Tibial artery (tissue), 4 donors: ENCODE data around the gene NCCRP1.

Experiments
- DNase-seq, 2 donors: peaks; one replicate each; pipeline ENCODE4 v3.0.0-alpha.2; 2019
- H3K27ac ChIP-seq, 2 donors: fragments of 200-600 bp; sonication (generic) in 1 of 2; 1 replicate in 1 of 2; 2 replicates in 1 of 2; pipeline ENCODE4 v1.5.1; 2018 to 2019; ENCODE audit warnings: mild to moderate bottlenecking in 1 of 2
- H3K27me3 ChIP-seq, 2 donors: fragments of 200-600 bp; sonication (generic) in 1 of 2; one replicate each; pipeline versions ENCODE4 v1.5.1 to v1.6.0; 2016 to 2019
- H3K36me3 ChIP-seq, 3 donors: fragments of 200-600 bp; sonication (generic) in 2 of 3; one replicate each; pipeline ENCODE4 v1.5.1; 2016 to 2019; ENCODE audit warnings: mild to moderate bottlenecking in 2 of 3
- H3K4me1 ChIP-seq, 4 donors: fragments of 200-600 bp; sonication (generic) in 2 of 4; 1 replicate in 3 of 4; 2 replicates in 1 of 4; pipeline ENCODE4 v1.5.1; 2016 to 2019
- H3K4me3 ChIP-seq, 2 donors: fragments of 200-600 bp; sonication (generic) in 1 of 2; 1 replicate in 1 of 2; 2 replicates in 1 of 2; pipeline ENCODE4 v1.5.1; 2018 to 2019; ENCODE audit warnings: mild to moderate bottlenecking in 2 of 2
- H3K9me3 ChIP-seq, 3 donors: fragments of 200-600 bp; sonication (generic) in 1 of 3; one replicate each; pipeline ENCODE4 v1.5.1; 2016 to 2019
- intact Hi-C: fragments of 100-400 bp; cut with DNase I; formaldehyde crosslinking; loops from one replicate; pipeline ENCODE4 v1.15.0; 2023; ENCODE audit warnings: low total_unique reads
- TF ChIP-seq, protein P1 (sequence below), 2 experiments: fragments of 200-600 bp in 1 of 2; fragments of 450-650 bp in 1 of 2; IDR thresholded peaks; one replicate each; pipeline ENCODE4 v1.5.1; 2017 to 2019; ENCODE audit warnings: antibody characterized with exemption in 2 of 2, mild to moderate bottlenecking in 1 of 2, moderate library complexity in 1 of 2

NCCRP1 gene, protein sequence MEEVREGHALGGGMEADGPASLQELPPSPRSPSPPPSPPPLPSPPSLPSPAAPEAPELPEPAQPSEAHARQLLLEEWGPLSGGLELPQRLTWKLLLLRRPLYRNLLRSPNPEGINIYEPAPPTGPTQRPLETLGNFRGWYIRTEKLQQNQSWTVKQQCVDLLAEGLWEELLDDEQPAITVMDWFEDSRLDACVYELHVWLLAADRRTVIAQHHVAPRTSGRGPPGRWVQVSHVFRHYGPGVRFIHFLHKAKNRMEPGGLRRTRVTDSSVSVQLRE

DNA sequence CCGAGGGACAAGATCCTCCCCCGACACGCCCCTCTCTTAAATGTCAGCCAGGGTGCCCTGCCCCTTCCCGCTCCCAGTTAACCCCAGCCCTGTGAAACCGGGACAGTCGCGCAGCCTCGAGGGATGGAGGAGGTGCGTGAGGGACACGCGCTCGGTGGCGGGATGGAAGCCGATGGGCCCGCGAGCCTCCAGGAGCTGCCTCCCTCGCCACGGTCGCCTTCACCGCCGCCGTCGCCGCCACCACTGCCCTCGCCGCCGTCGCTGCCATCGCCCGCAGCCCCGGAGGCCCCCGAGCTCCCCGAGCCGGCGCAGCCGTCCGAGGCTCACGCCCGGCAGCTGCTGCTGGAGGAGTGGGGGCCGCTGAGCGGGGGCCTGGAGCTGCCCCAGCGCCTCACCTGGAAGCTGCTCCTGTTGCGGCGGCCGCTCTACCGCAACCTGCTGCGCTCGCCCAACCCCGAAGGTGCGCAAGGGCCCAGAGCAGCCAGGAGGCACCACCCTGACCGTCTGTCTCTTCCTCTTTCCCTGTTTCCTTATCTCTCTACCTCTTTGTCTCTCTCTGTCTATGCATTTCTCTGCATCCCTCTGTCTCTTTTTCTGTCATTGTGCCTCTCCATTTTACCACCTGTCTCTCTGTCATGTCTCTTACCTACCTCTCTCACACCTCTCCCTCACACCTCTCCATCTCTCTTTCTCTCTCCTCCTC, at the start of gene NCCRP1:
NCCRP1 (plus strand) TSS at position 105 of the 703 bp plus-strand sequence; CDS start at position 124, 19 bp downstream.
- intact Hi-C loops, result no loop called here
- no peaks in the 10 kb centered on the region for H3K9me3 ChIP-seq
- TF ChIP-seq, protein P1, sequence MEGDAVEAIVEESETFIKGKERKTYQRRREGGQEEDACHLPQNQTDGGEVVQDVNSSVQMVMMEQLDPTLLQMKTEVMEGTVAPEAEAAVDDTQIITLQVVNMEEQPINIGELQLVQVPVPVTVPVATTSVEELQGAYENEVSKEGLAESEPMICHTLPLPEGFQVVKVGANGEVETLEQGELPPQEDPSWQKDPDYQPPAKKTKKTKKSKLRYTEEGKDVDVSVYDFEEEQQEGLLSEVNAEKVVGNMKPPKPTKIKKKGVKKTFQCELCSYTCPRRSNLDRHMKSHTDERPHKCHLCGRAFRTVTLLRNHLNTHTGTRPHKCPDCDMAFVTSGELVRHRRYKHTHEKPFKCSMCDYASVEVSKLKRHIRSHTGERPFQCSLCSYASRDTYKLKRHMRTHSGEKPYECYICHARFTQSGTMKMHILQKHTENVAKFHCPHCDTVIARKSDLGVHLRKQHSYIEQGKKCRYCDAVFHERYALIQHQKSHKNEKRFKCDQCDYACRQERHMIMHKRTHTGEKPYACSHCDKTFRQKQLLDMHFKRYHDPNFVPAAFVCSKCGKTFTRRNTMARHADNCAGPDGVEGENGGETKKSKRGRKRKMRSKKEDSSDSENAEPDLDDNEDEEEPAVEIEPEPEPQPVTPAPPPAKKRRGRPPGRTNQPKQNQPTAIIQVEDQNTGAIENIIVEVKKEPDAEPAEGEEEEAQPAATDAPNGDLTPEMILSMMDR (IDR thresholded peaks at IDR 0.05), result no peak
- no peaks in the 10 kb centered on the region for H3K36me3 ChIP-seq
- H3K27me3 ChIP-seq, result peaks cover 0 to 84% of the 10 kb centered on the region in 2 donors
- no peak within 1 kb of the TSS for H3K4me3 ChIP-seq
- H3K4me1 ChIP-seq, result peaks cover 0 to 9% (median 3%) of the 10 kb centered on the region in 4 donors
- no peak within 1 kb of the TSS for H3K27ac ChIP-seq
- DNase-seq, result no peak

DNA sequence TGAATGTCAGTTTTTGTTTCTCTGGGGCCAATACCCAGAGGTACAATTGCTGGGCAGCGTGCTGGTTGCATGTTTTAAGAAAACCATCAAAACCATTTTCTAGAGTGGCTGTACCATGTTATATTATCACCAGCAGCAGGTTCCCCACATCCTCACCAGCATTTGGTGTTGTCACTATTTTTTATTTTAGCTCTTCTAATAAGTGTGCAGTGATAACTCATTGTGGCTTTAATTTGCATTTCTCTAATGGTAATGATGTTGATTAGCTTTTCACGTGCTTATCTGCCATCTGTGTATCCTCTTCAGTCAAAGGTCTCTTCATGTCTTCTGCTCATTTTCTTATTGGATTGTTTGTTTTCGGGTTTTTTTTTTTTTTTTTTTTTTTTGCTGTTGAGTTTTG, 49.3 kb upstream of the NCCRP1 start:
- Histone ChIP-seq H3K27me3 (no peaks in the 10 kb centered on the region), H3K9me3 (no peaks in the 10 kb centered on the region), H3K4me3 (no peak overlapping the region), H3K36me3 (no peaks in the 10 kb centered on the region), H3K27ac (no peak overlapping the region), H3K4me1 (peaks cover 0 to 22% (median 11%) of the 10 kb centered on the region in 4 donors)
- DNase-seq, result no peak
- intact Hi-C loops, result no loop called here
- TF ChIP-seq, protein P1 (IDR thresholded peaks at IDR 0.05), result no peak

GRCh38 chr19:39148939-39149529, 47.7 kb upstream of the NCCRP1 start:
- Histone ChIP-seq H3K9me3 (no peaks in the 10 kb centered on the region), H3K27ac (no peak overlapping the region), H3K4me3 (no peak overlapping the region), H3K36me3 (no peaks in the 10 kb centered on the region), H3K27me3 (no peaks in the 10 kb centered on the region), H3K4me1 (peaks cover 0 to 31% (median 11%) of the 10 kb centered on the region in 4 donors)
- TF ChIP-seq, protein P1 (IDR thresholded peaks at IDR 0.05), result no peak
- no peak for DNase-seq
- intact Hi-C loops, result no loop called here

DNA sequence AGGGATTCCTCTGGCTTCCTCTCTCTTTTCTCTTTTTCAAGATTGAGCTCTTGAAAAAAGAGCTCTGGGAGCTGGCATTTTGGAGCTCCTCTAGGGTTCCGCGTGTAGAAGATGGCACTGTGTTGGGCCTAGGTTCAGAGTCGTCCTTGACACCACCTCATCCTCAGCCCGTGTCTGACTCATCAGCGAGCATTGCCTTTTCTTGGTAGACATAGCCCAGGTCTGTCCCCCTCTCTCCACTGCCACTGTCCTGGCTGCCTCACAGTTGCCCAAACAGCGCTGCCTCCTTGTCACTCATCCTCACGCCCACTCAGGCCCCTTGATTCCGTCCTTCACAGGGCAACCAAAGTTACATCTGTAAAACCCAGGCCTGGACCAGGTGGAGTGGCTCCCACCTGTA, 46.5 kb upstream of the NCCRP1 start:
- DNase-seq, result no peak
- Histone ChIP-seq H3K4me1 (peaks cover 0 to 28% (median 5%) of the 10 kb centered on the region in 4 donors), H3K36me3 (no peaks in the 10 kb centered on the region), H3K9me3 (no peaks in the 10 kb centered on the region), H3K4me3 (no peak overlapping the region), H3K27ac (no peak overlapping the region), H3K27me3 (no peaks in the 10 kb centered on the region)
- intact Hi-C loops, result no loop called here
- TF ChIP-seq, protein P1 (IDR thresholded peaks at IDR 0.05), result no peak

- intact Hi-C loops, result no loop called here
- Histone ChIP-seq H3K27me3 (no peaks in the 10 kb centered on the region), H3K4me1 (peaks cover 0 to 28% (median 3%) of the 10 kb centered on the region in 4 donors), H3K27ac (no peak overlapping the region), H3K9me3 (no peaks in the 10 kb centered on the region), H3K36me3 (peaks cover 0 to 4% (median 0%) of the 10 kb centered on the region in 3 donors), H3K4me3 (no peak overlapping the region)
- DNase-seq, result no peak
- TF ChIP-seq, protein P1 (IDR thresholded peaks at IDR 0.05), result no peak
Measured at GRCh38 chr19:39150807-39151600, 45.8 kb upstream of the NCCRP1 start.
